GM23338 (cell line): ENCODE measurements around the gene OGG1. TPM values are rescaled to one million over a fixed set of nuclear protein-coding genes. Genes with fewer than 3 reads are reported as not detected.
A peak's percentile ranks its signal among the peaks of the same experiment; 100 is the strongest.

Experiments
- ATAC-seq: fragments of 200-7000 bp; cut with Tn5 transposase; 3 replicates; pipeline ENCODE4 v1.9.1; 2020
- DNase-seq: peaks from one replicate; pipeline ENCODE4 v3.0.0-alpha.2; 2015; ENCODE audit warnings: low spot score
- H2AFZ ChIP-seq: fragments of 200-600 bp; sonication (generic); 2 replicates; pipeline ENCODE4 v1.8.0; 2016; ENCODE audit warnings: antibody characterized with exemption, mild to moderate bottlenecking, moderate library complexity
- H3F3A ChIP-seq: fragments of 200-600 bp; sonication (generic); replicated peaks from 2 replicates; pipeline ENCODE4 v1.8.0; 2017; ENCODE audit warnings: antibody characterized with exemption, mixed run types, low read depth
- H3K27ac ChIP-seq: fragments of 200-600 bp; sonication (generic); 2 replicates; pipeline ENCODE4 v1.6.1; 2016; ENCODE audit warnings: low read depth
- H3K27me3 ChIP-seq: fragments of 200-600 bp; sonication (generic); 2 replicates; pipeline ENCODE4 v1.8.0; 2016; ENCODE audit warnings: mild to moderate bottlenecking, mixed run types, moderate library complexity; ENCODE audit not compliant: insufficient read depth
- H3K36me3 ChIP-seq: fragments of 200-600 bp; sonication (generic); 2 replicates; pipeline ENCODE4 v1.8.0; 2016; ENCODE audit warnings: mild to moderate bottlenecking; ENCODE audit not compliant: insufficient read depth
- H3K4me1 ChIP-seq: fragments of 200-600 bp; sonication (generic); 2 replicates; pipeline ENCODE4 v1.8.0; 2016; ENCODE audit warnings: mild to moderate bottlenecking, moderate library complexity; ENCODE audit not compliant: insufficient read depth
- H3K4me2 ChIP-seq: fragments of 200-600 bp; sonication (generic); 2 replicates; pipeline ENCODE4 v1.7.1; 2017; ENCODE audit warnings: mixed run types
- H3K4me3 ChIP-seq: fragments of 200-600 bp; sonication (generic); 2 replicates; pipeline ENCODE4 v1.6.1; 2016; ENCODE audit warnings: mixed run types
- H3K79me2 ChIP-seq: fragments of 200-600 bp; sonication (generic); replicated peaks from 2 replicates; pipeline ENCODE4 v1.8.0; 2017; ENCODE audit warnings: mild to moderate bottlenecking; ENCODE audit not compliant: insufficient read depth
- H3K9me2 ChIP-seq: fragments of 200-600 bp; sonication (generic); 2 replicates; pipeline ENCODE4 v1.8.0; 2017; ENCODE audit not compliant: insufficient read depth
- H4K20me1 ChIP-seq: fragments of 200-600 bp; sonication (generic); replicated peaks from 2 replicates; pipeline ENCODE4 v1.8.0; 2017; ENCODE audit warnings: mild to moderate bottlenecking; ENCODE audit not compliant: insufficient read depth
- H3K27ac Mint-ChIP-seq: 2 replicates; pipeline ENCODE4 v1.8.0; 2020; ENCODE audit warnings: inconsistent platforms, mild to moderate bottlenecking, moderate library complexity, mixed read lengths
- H3K27me3 Mint-ChIP-seq: 3 replicates; pipeline ENCODE4 v1.8.0; 2022; ENCODE audit warnings: low read depth, mild to moderate bottlenecking, moderate library complexity, mixed read lengths, inconsistent platforms; ENCODE audit not compliant: insufficient read depth, poor library complexity
- H3K36me3 Mint-ChIP-seq: 3 replicates; pipeline ENCODE4 v1.8.0; 2021; ENCODE audit warnings: low read depth, mild to moderate bottlenecking, inconsistent platforms, moderate library complexity, mixed read lengths
- H3K4me1 Mint-ChIP-seq: 3 replicates; pipeline ENCODE4 v1.8.0; 2020; ENCODE audit warnings: mild to moderate bottlenecking, inconsistent platforms, mixed read lengths
- H3K4me3 Mint-ChIP-seq: 3 replicates; pipeline ENCODE4 v1.8.0; 2021; ENCODE audit warnings: moderate library complexity, mild to moderate bottlenecking, inconsistent platforms, mixed read lengths
- H3K9me3 Mint-ChIP-seq: 3 replicates; pipeline ENCODE4 v1.8.0; 2020; ENCODE audit warnings: moderate library complexity, mild to moderate bottlenecking, inconsistent platforms, mixed read lengths
- CREB1 ChIP-seq: fragments of 250-450 bp; sonication (Bioruptor Pico); IDR thresholded peaks from 2 replicates; pipeline ENCODE4 v1.5.0; 2020; ENCODE audit warnings: low read depth, mild to moderate bottlenecking, moderate library complexity
- EZH2 ChIP-seq: fragments of 200-600 bp; sonication (generic); IDR thresholded peaks from one replicate; pipeline ENCODE4 v1.8.0; 2017; ENCODE audit warnings: antibody characterized with exemption, mild to moderate bottlenecking, low read depth; ENCODE audit not compliant: unreplicated experiment
- EZH2phosphoT487 ChIP-seq: fragments of 200-600 bp; sonication (generic); IDR thresholded peaks from one replicate; pipeline ENCODE4 v1.8.1; 2018; ENCODE audit warnings: antibody characterized with exemption; ENCODE audit not compliant: unreplicated experiment
- NANOG ChIP-seq: IDR thresholded peaks from 2 replicates; pipeline ENCODE4 v1.6.1; 2016; ENCODE audit warnings: antibody characterized with exemption, borderline replicate concordance
- POLR2AphosphoS5 ChIP-seq: IDR thresholded peaks from 2 replicates; pipeline ENCODE4 v1.6.1; 2016; ENCODE audit warnings: antibody characterized with exemption, low read depth
- STAT1 ChIP-seq: IDR thresholded peaks from one replicate; pipeline ENCODE4 v1.6.1; 2016; ENCODE audit warnings: antibody characterized with exemption; ENCODE audit not compliant: unreplicated experiment
- ZNF114 ChIP-seq: fragments of 250-450 bp; sonication (Bioruptor Pico); IDR thresholded peaks from 2 replicates; pipeline ENCODE4 v1.5.0; 2020; ENCODE audit warnings: mild to moderate bottlenecking, moderate library complexity
- ZNF331 ChIP-seq: fragments of 250-450 bp; sonication (Bioruptor Pico); IDR thresholded peaks from 2 replicates; pipeline ENCODE4 v1.5.0; 2020; ENCODE audit warnings: low read depth, mild to moderate bottlenecking, moderate library complexity
- polyA plus RNA-seq: library from polyadenylated mRNA; unstranded; fragments of >200 nt; fragmentation: Nextera tagmentation; extraction: Ambion mirVana; gene quantifications from 2 replicates; pipeline ENCODE4 v1.2.1, GENCODE V29; 2016
- total RNA-seq: library from RNA; depleted of rRNA; stranded (reverse); fragments of >200 nt; shearing (Covaris generic); gene quantifications from 2 replicates; pipeline ENCODE4 v1.2.3, GENCODE V29; 2014
- TF ChIP-seq, protein P1 (sequence below): IDR thresholded peaks from one replicate; pipeline ENCODE4 v1.6.1; 2018; ENCODE audit warnings: antibody characterized with exemption; ENCODE audit not compliant: unreplicated experiment
- TF ChIP-seq, protein P2 (sequence below): fragments of 250-450 bp; sonication (Bioruptor Pico); IDR thresholded peaks from 2 replicates; pipeline ENCODE4 v1.5.0; 2020; ENCODE audit warnings: mild to moderate bottlenecking, moderate library complexity
- TF ChIP-seq, protein P3 (sequence below), 2 experiments: fragments of 200-600 bp in 1 of 2; sonication (generic) in 1 of 2; conservative IDR thresholded peaks; 2 replicates each; pipeline versions ENCODE4 v1.5.1 to v1.6.1; 2016 to 2017; ENCODE audit warnings: antibody characterized with exemption in 2 of 2, low read depth in 2 of 2, mild to moderate bottlenecking in 2 of 2, moderate library complexity in 1 of 2
- TF ChIP-seq, protein P4 (sequence below): IDR thresholded peaks from 2 replicates; pipeline ENCODE4 v1.6.1; 2016; ENCODE audit warnings: antibody characterized with exemption

Gene OGG1
- total and polyA plus RNA-seq, 2 experiments from 2014 or later, result 20.6 to 27.6 TPM

DNA sequence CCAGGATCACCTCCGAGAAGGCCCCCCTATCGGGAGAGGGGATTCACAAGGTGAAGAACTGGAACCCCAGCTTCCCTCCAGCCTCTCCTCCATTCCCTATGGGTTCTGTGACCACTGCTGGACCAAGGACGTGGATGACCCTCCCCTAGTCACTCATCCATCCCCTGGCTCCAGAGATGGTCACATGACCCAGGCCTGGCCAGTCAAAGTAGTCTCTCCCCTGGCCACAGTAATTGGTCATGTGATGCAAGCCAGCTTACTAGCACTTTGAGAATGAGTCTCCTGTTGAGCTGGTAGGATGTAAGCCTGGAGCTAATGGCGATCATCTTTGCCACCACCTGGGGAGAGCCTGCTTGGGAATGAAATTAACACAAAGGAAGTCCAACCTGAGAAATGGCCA, 16.1 kb downstream of the OGG1 start:
- Histone ChIP-seq H3K36me3 (no peaks in the 10 kb centered on the region), H3K9me2 (no peaks in the 10 kb centered on the region), H3K27me3 (peaks cover 43% of the 10 kb centered on the region), H3K4me1 (no peaks in the 10 kb centered on the region), H3K27ac (no peak overlapping the region), H2AFZ (no peak overlapping the region), H3K4me2 (no peak overlapping the region), H3F3A (no peaks in the 10 kb centered on the region), H3K4me3 (no peak overlapping the region), H3K79me2 (no peaks in the 10 kb centered on the region), H4K20me1 (no peaks in the 10 kb centered on the region)
- DNase-seq, result peak; percentile 25
- ATAC-seq, result peak; percentile 5
- Mint-ChIP-seq H3K4me3 (no peak overlapping the region), H3K27ac (no peak overlapping the region), H3K4me1 (peaks cover 18% of the 10 kb centered on the region), H3K9me3 (no peaks in the 10 kb centered on the region), H3K36me3 (peaks cover 3% of the 10 kb centered on the region; the same call in 2 of the 3 replicates), H3K27me3 (peaks cover 40% of the 10 kb centered on the region)
- TF ChIP-seq, protein P1, sequence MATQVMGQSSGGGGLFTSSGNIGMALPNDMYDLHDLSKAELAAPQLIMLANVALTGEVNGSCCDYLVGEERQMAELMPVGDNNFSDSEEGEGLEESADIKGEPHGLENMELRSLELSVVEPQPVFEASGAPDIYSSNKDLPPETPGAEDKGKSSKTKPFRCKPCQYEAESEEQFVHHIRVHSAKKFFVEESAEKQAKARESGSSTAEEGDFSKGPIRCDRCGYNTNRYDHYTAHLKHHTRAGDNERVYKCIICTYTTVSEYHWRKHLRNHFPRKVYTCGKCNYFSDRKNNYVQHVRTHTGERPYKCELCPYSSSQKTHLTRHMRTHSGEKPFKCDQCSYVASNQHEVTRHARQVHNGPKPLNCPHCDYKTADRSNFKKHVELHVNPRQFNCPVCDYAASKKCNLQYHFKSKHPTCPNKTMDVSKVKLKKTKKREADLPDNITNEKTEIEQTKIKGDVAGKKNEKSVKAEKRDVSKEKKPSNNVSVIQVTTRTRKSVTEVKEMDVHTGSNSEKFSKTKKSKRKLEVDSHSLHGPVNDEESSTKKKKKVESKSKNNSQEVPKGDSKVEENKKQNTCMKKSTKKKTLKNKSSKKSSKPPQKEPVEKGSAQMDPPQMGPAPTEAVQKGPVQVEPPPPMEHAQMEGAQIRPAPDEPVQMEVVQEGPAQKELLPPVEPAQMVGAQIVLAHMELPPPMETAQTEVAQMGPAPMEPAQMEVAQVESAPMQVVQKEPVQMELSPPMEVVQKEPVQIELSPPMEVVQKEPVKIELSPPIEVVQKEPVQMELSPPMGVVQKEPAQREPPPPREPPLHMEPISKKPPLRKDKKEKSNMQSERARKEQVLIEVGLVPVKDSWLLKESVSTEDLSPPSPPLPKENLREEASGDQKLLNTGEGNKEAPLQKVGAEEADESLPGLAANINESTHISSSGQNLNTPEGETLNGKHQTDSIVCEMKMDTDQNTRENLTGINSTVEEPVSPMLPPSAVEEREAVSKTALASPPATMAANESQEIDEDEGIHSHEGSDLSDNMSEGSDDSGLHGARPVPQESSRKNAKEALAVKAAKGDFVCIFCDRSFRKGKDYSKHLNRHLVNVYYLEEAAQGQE, result no peak
- TF ChIP-seq ZNF114 (CRISPR knock-in tag) (no peak), CREB1 (no peak), EZH2 (no peak), STAT1 (no peak), NANOG (no peak), POLR2AphosphoS5 (no peak), ZNF331 (CRISPR knock-in tag) (no peak), EZH2phosphoT487 (no peak)
- TF ChIP-seq, protein P2, sequence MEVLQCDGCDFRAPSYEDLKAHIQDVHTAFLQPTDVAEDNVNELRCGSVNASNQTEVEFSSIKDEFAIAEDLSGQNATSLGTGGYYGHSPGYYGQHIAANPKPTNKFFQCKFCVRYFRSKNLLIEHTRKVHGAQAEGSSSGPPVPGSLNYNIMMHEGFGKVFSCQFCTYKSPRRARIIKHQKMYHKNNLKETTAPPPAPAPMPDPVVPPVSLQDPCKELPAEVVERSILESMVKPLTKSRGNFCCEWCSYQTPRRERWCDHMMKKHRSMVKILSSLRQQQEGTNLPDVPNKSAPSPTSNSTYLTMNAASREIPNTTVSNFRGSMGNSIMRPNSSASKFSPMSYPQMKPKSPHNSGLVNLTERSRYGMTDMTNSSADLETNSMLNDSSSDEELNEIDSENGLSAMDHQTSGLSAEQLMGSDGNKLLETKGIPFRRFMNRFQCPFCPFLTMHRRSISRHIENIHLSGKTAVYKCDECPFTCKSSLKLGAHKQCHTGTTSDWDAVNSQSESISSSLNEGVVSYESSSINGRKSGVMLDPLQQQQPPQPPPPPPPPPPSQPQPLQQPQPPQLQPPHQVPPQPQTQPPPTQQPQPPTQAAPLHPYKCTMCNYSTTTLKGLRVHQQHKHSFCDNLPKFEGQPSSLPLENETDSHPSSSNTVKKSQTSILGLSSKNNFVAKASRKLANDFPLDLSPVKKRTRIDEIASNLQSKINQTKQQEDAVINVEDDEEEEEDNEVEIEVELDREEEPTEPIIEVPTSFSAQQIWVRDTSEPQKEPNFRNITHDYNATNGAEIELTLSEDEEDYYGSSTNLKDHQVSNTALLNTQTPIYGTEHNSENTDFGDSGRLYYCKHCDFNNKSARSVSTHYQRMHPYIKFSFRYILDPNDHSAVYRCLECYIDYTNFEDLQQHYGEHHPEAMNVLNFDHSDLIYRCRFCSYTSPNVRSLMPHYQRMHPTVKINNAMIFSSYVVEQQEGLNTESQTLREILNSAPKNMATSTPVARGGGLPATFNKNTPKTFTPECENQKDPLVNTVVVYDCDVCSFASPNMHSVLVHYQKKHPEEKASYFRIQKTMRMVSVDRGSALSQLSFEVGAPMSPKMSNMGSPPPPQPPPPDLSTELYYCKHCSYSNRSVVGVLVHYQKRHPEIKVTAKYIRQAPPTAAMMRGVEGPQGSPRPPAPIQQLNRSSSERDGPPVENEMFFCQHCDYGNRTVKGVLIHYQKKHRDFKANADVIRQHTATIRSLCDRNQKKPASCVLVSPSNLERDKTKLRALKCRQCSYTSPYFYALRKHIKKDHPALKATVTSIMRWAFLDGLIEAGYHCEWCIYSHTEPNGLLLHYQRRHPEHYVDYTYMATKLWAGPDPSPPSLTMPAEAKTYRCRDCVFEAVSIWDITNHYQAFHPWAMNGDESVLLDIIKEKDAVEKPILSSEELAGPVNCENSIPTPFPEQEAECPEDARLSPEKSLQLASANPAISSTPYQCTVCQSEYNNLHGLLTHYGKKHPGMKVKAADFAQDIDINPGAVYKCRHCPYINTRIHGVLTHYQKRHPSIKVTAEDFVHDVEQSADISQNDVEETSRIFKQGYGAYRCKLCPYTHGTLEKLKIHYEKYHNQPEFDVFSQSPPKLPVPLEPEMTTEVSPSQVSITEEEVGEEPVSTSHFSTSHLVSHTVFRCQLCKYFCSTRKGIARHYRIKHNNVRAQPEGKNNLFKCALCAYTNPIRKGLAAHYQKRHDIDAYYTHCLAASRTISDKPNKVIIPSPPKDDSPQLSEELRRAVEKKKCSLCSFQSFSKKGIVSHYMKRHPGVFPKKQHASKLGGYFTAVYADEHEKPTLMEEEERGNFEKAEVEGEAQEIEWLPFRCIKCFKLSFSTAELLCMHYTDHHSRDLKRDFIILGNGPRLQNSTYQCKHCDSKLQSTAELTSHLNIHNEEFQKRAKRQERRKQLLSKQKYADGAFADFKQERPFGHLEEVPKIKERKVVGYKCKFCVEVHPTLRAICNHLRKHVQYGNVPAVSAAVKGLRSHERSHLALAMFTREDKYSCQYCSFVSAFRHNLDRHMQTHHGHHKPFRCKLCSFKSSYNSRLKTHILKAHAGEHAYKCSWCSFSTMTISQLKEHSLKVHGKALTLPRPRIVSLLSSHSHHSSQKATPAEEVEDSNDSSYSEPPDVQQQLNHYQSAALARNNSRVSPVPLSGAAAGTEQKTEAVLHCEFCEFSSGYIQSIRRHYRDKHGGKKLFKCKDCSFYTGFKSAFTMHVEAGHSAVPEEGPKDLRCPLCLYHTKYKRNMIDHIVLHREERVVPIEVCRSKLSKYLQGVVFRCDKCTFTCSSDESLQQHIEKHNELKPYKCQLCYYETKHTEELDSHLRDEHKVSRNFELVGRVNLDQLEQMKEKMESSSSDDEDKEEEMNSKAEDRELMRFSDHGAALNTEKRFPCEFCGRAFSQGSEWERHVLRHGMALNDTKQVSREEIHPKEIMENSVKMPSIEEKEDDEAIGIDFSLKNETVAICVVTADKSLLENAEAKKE (CRISPR knock-in tag), result no peak
- TF ChIP-seq, protein P3, sequence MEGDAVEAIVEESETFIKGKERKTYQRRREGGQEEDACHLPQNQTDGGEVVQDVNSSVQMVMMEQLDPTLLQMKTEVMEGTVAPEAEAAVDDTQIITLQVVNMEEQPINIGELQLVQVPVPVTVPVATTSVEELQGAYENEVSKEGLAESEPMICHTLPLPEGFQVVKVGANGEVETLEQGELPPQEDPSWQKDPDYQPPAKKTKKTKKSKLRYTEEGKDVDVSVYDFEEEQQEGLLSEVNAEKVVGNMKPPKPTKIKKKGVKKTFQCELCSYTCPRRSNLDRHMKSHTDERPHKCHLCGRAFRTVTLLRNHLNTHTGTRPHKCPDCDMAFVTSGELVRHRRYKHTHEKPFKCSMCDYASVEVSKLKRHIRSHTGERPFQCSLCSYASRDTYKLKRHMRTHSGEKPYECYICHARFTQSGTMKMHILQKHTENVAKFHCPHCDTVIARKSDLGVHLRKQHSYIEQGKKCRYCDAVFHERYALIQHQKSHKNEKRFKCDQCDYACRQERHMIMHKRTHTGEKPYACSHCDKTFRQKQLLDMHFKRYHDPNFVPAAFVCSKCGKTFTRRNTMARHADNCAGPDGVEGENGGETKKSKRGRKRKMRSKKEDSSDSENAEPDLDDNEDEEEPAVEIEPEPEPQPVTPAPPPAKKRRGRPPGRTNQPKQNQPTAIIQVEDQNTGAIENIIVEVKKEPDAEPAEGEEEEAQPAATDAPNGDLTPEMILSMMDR (conservative IDR thresholded peaks at IDR 0.05; ENCODE audit: low read depth in 2 of 2), result no peak
- TF ChIP-seq, protein P4, sequence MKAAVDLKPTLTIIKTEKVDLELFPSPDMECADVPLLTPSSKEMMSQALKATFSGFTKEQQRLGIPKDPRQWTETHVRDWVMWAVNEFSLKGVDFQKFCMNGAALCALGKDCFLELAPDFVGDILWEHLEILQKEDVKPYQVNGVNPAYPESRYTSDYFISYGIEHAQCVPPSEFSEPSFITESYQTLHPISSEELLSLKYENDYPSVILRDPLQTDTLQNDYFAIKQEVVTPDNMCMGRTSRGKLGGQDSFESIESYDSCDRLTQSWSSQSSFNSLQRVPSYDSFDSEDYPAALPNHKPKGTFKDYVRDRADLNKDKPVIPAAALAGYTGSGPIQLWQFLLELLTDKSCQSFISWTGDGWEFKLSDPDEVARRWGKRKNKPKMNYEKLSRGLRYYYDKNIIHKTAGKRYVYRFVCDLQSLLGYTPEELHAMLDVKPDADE, result no peak
